Left renal cortex interstitium (tissue), 4 donors: Measurements from ENCODE around the gene RXRA. TPM values are rescaled to one million over a fixed set of nuclear protein-coding genes. Genes with fewer than 3 reads are reported as not detected.
A peak's percentile ranks its signal among the peaks of the same experiment; 100 is the strongest.

Experiments
- DNase-seq, 4 donors: peaks; one replicate each; pipeline ENCODE4 v3.0.0-alpha.2; 2013; ENCODE audit warnings: low read depth in 4 of 4, low spot score in 2 of 4, missing footprints in 1 of 4
- polyA plus RNA-seq, 4 donors: library from polyadenylated mRNA; unstranded; fragments of 120-200 nt; gene quantifications; one replicate each; pipeline ENCODE4 v1.2.1, GENCODE V29; 2013; ENCODE audit not compliant: insufficient read length in 4 of 4

The RXRA gene
- polyA plus RNA-seq, 4 donors = 38.2 to 61.6 (median 49.6) TPM

GRCh38 chr9:134440636-134441226, 114.5 kb downstream of the RXRA start:
- no peak for DNase-seq

- DNase-seq = no peak
Observed at GRCh38 chr9:134441227-134442084, 115.2 kb downstream of the RXRA start.

- no peak for DNase-seq
Observed at GRCh38 chr9:134442085-134442474, 115.8 kb downstream of the RXRA start.

DNA sequence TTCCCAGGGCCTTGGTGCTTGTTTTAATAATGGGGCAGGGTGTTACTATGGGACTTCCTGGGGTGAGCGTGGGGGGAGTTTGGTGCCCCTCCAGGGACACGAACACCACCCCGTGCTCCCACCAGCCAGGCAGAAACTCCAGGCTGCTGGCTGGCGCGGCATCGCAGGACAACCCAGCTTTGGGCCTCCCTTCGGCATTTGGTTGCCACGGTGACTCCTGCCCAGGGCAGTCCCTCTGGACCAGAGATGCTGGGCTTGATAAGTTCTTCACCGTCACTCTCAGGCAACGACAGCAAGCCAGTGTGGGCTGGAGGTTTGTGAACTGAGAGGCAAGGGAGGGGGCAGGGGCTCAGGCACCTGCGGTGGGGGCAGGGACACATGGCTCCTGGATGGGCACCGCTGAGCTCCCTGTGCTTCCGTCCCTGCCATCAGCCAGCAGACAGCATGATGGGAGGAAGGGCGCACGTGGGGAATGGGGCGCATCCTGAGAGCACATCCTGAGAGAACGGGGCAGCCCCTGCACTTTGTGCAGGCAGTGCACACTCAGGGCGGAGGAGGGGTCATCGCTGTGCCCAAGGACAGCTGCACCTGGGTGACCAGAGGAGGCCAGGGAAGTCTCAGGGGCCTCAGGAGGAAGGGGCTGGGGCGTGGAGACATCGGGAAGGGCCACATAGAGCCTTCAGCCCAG, 116.4 kb downstream of the RXRA start:
- no peak for DNase-seq

- DNase-seq = no peak
Observed at GRCh38 chr9:134443174-134444037, 117.2 kb downstream of the RXRA start.

- no peak for DNase-seq
Observed at GRCh38 chr9:134444038-134444315, 117.7 kb downstream of the RXRA start.

DNA sequence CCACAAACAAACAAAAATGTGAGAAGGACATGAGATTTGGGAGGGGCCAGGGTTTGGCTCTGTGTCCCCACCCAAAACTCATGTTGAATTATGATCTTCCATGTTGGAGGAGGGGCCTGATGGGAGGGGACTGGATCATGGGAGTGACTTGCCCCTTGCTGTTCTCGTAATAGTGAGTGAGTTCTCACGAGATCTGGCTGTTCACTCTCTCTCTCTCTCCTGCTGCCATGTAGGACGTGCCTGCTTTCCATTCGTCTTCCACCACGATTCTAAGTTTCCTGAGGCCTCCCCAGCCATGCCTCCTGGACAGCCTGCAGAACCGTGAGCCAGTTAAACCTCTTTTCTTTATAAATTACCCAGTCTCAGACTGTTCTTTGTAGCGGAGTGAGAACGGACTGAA, 118.7 kb downstream of the RXRA start:
- no peak for DNase-seq

DNA sequence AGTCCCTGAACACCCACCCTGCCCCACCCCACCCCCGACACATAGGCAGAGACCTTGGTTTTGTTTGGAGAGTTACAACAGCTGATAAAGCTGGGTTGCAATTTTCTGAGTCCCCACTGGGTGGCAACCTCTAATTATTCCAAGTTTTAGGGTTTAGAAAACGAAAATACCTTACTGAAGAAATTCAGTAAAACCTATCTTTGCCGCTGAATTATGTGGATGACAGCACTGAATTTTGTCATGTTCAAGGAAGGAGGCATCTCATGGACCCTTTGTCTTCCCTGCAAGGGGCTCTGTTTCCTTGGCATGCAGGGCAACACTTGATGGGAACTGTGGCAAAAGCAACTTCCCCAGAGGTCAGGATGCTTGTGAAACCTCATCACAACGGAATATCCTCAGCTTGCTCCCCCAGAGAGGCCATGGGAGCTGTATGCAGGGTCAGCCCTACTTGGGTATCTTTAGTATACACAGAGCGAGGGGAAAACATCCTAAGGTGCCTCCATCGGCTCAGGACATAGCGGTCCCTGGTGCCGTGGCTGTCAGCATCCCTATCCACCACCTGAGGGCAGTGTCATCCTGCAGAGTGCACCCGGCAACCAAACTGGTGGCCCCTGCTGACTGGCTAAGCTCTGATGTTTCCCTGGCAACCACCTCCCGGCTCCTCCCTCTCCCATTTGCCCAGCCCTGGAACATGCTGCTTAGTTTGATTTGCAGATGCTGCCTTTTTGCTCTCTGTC, 123.1 kb downstream of the RXRA start:
- peak in 3 of 4 donors; percentile 75 to 89 (median 84) for DNase-seq

GRCh38 chr9:134451700-134452458, 125.6 kb downstream of the RXRA start:
- DNase-seq = no peak

DNA sequence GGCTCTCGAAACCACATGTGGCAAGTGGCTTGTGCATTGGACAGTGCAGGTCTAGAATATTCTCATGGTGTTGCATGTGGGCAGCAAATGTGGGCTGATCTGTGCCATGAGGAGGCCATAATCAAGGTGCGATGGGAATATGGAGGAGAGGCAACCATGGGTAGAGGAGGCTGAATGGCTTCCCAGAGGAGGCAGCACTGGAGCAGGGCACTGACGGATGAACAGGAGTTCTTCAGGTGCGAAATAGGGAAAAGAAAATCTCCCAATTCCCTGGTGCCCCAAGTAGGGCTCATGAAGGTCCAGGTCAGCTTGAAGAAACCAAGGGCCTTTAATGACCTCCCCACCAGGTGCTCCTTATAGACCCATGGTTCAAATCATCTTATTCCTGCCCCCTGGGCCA, 126.5 kb downstream of the RXRA start:
- no peak for DNase-seq

DNA sequence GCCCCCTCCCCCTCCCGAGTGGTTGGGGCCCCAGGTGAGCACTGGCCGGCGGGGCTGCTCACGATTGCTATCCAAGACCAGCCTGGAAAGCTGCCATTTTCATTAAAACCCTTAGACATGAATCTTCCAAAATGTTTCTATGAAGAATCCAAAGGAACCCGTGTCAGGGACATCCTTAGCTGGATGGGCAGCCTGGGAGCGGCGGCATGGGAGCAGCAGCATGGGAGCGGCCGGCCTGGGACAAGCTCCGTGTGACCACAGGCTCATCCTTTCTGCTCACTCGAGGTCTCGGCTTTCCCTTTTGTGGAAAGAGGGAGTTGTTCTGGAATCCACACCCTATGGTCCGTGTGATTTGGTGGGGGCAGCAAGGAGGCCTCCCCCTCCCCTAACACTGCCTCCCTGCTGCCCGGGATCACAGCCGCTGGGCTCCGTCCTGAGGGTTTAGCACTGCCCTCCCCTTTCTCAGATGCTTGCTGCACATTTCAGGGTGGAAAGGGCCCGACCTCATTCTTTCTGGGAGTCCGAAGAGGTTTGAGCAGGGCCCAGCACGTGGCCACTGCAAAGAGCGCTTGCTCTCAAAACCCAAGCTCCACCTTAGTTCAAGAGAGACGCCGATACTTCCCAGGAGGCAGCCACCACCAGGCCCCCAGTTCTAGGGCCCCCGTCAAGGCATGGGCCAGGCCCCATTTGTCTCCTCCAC, 127.7 kb downstream of the RXRA start:
- no peak for DNase-seq

DNA sequence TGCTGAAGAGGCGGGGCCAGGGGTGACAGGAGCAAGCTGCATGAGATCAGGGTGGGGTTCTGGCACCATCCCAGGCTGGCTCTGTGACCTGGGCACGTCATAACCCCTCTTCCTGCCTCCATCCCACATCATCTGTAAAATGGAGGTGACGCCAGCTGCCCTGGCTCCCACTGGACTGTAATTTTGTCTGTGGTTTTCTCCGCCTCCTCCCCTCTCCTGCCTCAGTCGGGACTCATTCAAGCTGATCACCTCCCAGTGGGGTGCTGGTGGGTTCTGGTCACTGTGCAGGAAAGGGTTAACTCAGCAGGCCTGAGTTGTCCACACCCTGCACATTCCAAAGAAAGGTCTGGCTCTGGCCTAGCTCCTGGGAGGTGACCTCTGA, 128.2 kb downstream of the RXRA start:
- no peak for DNase-seq

GRCh38 chr9:134455021-134455471, 128.8 kb downstream of the RXRA start:
- DNase-seq = no peak

DNA sequence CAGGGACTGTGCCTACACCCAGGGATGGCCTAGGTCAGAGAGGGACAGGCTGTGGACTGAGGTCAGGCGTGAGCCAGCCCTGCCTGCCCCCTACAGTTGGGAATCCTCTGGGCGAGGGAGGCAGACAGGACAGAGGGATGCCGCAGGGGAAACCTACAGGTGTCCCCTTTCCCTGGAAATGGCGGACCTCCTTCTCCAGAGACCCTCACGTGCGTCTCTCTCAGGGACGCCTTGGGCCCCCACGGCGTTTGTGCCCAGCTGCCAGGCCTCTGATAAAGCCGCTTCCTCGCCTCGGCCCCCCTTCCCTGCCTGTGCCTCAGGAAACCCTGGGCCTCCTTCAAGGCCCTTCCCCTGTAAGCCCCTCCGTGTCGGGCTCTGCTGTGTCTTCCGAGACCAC, 129.3 kb downstream of the RXRA start:
- no peak for DNase-seq

GRCh38 chr9:134455934-134456755, 129.9 kb downstream of the RXRA start:
- peak in 3 of 4 donors; percentile 74 to 81 (median 81) for DNase-seq

- no peak for DNase-seq
Observed at GRCh38 chr9:134456756-134457305, 130.6 kb downstream of the RXRA start.

GRCh38 chr9:134457321-134458206, 131.3 kb downstream of the RXRA start:
- no peak for DNase-seq
